GM12878 (cell line): ENCODE results near the gene ZNF366. TPM values are rescaled to one million over a fixed set of nuclear protein-coding genes. Genes with fewer than 3 reads are reported as not detected.

ENCODE experiments used
- ASH2L ChIP-seq: fragments of 300-600, 200-600 bp; sonication (generic); IDR thresholded peaks from 2 replicates; pipeline ENCODE4 v1.6.1; 2017; ENCODE audit warnings: low read depth, mild to moderate bottlenecking, borderline replicate concordance
- ATF7 ChIP-seq: fragments of 450-650 bp; IDR thresholded peaks from 2 replicates; pipeline ENCODE4 v1.6.1; 2016; ENCODE audit warnings: low read depth, mild to moderate bottlenecking
- BCL11A ChIP-seq: IDR thresholded peaks from 2 replicates; pipeline ENCODE4 v1.6.1; 2011; ENCODE audit warnings: low read depth, low read length
- BMI1 ChIP-seq: fragments of 450-650 bp; IDR thresholded peaks from 2 replicates; pipeline ENCODE4 v1.6.1; 2016; ENCODE audit warnings: mild to moderate bottlenecking, moderate library complexity, borderline replicate concordance
- BRCA1 ChIP-seq: IDR thresholded peaks from 2 replicates; pipeline ENCODE4 v1.6.1; 2011; ENCODE audit warnings: low read depth, low read length, improper control_type of control experiment
- CHD1 ChIP-seq: IDR thresholded peaks from 2 replicates; pipeline ENCODE4 v1.6.1; 2012; ENCODE audit warnings: low read depth, low read length, improper control_type of control experiment
- DPF2 ChIP-seq: fragments of 450-650 bp; IDR thresholded peaks from 2 replicates; pipeline ENCODE4 v1.6.1; 2017; ENCODE audit warnings: mild to moderate bottlenecking
- ETV6 ChIP-seq, 2 experiments: fragments of 450-650 bp in 1 of 2; IDR thresholded peaks in 1 of 2; conservative IDR thresholded peaks in 1 of 2; 2 replicates each; pipeline ENCODE4 v1.6.1; 2014; ENCODE audit warnings: antibody characterized with exemption in 1 of 2, borderline replicate concordance in 1 of 2, low read depth in 1 of 2, mild to moderate bottlenecking in 1 of 2, moderate library complexity in 1 of 2
- FOS ChIP-seq: IDR thresholded peaks from 3 replicates; pipeline ENCODE4 v1.6.1; 2011; ENCODE audit warnings: borderline replicate concordance; ENCODE audit not compliant: insufficient read length; ENCODE audit errors: extremely low read depth
- GATAD2B ChIP-seq: fragments of 450-650 bp; conservative IDR thresholded peaks from 2 replicates; pipeline ENCODE4 v1.6.1; 2017; ENCODE audit warnings: low read depth, mild to moderate bottlenecking, moderate library complexity
- IRF4 ChIP-seq: IDR thresholded peaks from 2 replicates; pipeline ENCODE4 v1.6.1; 2011; ENCODE audit warnings: low read depth, low read length
- MEF2B ChIP-seq: fragments of 450-650 bp; IDR thresholded peaks from 2 replicates; pipeline ENCODE4 v1.6.1; 2018; ENCODE audit warnings: mild to moderate bottlenecking, moderate library complexity; ENCODE audit not compliant: partially characterized antibody, poor library complexity, severe bottlenecking
- MTA2 ChIP-seq: fragments of 450-650 bp; IDR thresholded peaks from 2 replicates; pipeline ENCODE4 v1.6.1; 2016; ENCODE audit warnings: low read depth, mild to moderate bottlenecking, moderate library complexity
- POU2F2 ChIP-seq: IDR thresholded peaks from 3 replicates; pipeline ENCODE4 v1.6.1; 2011; ENCODE audit warnings: low read depth, mild to moderate bottlenecking, low read length, borderline replicate concordance
- SMARCA5 ChIP-seq: fragments of 450-650 bp; IDR thresholded peaks from 2 replicates; pipeline ENCODE4 v1.6.1; 2017; ENCODE audit warnings: mild to moderate bottlenecking
- SP1 ChIP-seq: IDR thresholded peaks from one replicate; pipeline ENCODE4 v1.6.1; 2011; ENCODE audit warnings: low read depth, low read length
- TCF12 ChIP-seq: IDR thresholded peaks from 2 replicates; pipeline ENCODE4 v1.6.1; 2011; ENCODE audit warnings: low read depth, mild to moderate bottlenecking, low read length
- ZSCAN29 ChIP-seq: fragments of 450-650 bp; IDR thresholded peaks from 2 replicates; pipeline ENCODE4 v1.6.1; 2017; ENCODE audit warnings: mild to moderate bottlenecking, moderate library complexity
- ZZZ3 ChIP-seq: IDR thresholded peaks from 2 replicates; pipeline ENCODE4 v1.6.1; 2011; ENCODE audit warnings: low read depth; ENCODE audit not compliant: control insufficient read depth, insufficient read length
- polyA plus RNA-seq, 11 experiments: library from polyadenylated mRNA; depleted of rRNA in 4 of 11; unstranded in 6 of 11; stranded (reverse) in 5 of 11; fragments of >200 nt; fragmentation: Nextera tagmentation in 4 of 11; fragmentation: Illumina TruSeq in 1 of 11; extraction: Ambion mirVana in 4 of 11; extraction: Trizol in 1 of 11; gene quantifications; 1 replicate in 1 of 11; 2 replicates in 10 of 11; pipeline versions ENCODE4 v1.2.1 to v1.2.3, GENCODE V29; 2011 to 2016; ENCODE audit warnings: inconsistent platforms in 2 of 11, missing spikeins in 2 of 11, low read depth in 1 of 11
- total RNA-seq, 4 experiments: library from RNA; depleted of rRNA in 3 of 4; stranded (reverse); fragments of >200 nt in 3 of 4; fragmentation: Illumina TruSeq in 1 of 4; extraction: Trizol in 1 of 4; gene quantifications; 2 replicates each; pipeline versions ENCODE4 v1.2.1 to v1.2.3, GENCODE V29; 2013 to 2021
- TF ChIP-seq, protein P1 (sequence below): fragments of 450-650 bp; formaldehyde crosslinking; IDR thresholded peaks from 2 replicates; pipeline ENCODE4 v1.4.0; 2022; ENCODE audit warnings: mild to moderate bottlenecking, moderate library complexity
- TF ChIP-seq, protein P2 (sequence below): fragments of 450-650 bp; IDR thresholded peaks from 2 replicates; pipeline ENCODE4 v1.6.1; 2017; ENCODE audit warnings: borderline replicate concordance
- TF ChIP-seq, protein P3 (sequence below): fragments of 150-350 bp; IDR thresholded peaks from 2 replicates; pipeline ENCODE4 v1.6.1; 2016; ENCODE audit warnings: low read depth, low read length
- TF ChIP-seq, protein P4 (sequence below): IDR thresholded peaks from 2 replicates; pipeline ENCODE4 v1.6.1; 2012; ENCODE audit warnings: low read length, inconsistent platforms

Gene ZNF366
- total and polyA plus RNA-seq, 10 of the 15 experiments (the other 5 are each of a cell fraction or from before 2014, with no cell fraction given), result 0.01 to 0.18 (median 0.04) TPM; not detected in 6

DNA sequence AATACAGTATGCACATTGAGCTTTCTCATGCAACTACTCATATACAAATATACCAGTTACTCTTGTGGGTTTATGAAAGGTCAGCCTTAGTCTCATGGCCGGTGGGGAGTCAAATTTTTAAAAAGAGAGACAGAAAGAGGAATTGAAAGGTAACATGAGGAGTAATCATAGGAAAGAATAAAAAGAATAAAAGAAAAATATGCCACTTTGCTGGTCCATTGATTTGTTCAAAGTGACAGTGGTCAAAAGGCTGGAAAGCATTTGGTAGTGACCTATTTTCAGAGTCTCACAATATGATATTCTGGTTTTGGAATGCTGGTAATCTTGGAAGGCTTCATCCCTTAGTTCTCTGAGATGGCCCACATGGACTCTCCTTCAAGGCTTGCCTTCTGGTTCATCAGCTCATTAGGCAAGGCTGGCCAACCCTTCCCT, 67.0 kb downstream of the ZNF366 start (continued):
- TF ChIP-seq, protein P1, sequence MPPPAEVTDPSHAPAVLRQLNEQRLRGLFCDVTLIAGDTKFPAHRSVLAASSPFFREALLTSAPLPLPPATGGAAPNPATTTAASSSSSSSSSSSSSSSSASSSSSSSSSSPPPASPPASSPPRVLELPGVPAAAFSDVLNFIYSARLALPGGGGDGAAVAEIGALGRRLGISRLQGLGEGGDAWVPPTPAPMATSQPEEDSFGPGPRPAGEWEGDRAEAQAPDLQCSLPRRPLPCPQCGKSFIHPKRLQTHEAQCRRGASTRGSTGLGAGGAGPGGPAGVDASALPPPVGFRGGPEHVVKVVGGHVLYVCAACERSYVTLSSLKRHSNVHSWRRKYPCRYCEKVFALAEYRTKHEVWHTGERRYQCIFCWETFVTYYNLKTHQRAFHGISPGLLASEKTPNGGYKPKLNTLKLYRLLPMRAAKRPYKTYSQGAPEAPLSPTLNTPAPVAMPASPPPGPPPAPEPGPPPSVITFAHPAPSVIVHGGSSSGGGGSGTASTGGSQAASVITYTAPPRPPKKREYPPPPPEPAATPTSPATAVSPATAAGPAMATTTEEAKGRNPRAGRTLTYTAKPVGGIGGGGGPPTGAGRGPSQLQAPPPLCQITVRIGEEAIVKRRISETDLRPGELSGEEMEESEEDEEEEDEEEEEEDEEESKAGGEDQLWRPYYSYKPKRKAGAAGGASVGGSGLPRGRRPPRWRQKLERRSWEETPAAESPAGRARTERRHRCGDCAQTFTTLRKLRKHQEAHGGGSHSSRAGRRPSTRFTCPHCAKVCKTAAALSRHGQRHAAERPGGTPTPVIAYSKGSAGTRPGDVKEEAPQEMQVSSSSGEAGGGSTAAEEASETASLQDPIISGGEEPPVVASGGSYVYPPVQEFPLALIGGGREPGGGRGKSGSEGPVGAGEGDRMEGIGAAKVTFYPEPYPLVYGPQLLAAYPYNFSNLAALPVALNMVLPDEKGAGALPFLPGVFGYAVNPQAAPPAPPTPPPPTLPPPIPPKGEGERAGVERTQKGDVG (CRISPR knock-in tag), result no peak
- TF ChIP-seq, protein P2, sequence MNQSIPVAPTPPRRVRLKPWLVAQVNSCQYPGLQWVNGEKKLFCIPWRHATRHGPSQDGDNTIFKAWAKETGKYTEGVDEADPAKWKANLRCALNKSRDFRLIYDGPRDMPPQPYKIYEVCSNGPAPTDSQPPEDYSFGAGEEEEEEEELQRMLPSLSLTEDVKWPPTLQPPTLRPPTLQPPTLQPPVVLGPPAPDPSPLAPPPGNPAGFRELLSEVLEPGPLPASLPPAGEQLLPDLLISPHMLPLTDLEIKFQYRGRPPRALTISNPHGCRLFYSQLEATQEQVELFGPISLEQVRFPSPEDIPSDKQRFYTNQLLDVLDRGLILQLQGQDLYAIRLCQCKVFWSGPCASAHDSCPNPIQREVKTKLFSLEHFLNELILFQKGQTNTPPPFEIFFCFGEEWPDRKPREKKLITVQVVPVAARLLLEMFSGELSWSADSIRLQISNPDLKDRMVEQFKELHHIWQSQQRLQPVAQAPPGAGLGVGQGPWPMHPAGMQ, result no peak
- TF ChIP-seq TCF12, result no peak
- TF ChIP-seq ASH2L, result no peak
- TF ChIP-seq BRCA1, result no peak
- TF ChIP-seq, protein P3, sequence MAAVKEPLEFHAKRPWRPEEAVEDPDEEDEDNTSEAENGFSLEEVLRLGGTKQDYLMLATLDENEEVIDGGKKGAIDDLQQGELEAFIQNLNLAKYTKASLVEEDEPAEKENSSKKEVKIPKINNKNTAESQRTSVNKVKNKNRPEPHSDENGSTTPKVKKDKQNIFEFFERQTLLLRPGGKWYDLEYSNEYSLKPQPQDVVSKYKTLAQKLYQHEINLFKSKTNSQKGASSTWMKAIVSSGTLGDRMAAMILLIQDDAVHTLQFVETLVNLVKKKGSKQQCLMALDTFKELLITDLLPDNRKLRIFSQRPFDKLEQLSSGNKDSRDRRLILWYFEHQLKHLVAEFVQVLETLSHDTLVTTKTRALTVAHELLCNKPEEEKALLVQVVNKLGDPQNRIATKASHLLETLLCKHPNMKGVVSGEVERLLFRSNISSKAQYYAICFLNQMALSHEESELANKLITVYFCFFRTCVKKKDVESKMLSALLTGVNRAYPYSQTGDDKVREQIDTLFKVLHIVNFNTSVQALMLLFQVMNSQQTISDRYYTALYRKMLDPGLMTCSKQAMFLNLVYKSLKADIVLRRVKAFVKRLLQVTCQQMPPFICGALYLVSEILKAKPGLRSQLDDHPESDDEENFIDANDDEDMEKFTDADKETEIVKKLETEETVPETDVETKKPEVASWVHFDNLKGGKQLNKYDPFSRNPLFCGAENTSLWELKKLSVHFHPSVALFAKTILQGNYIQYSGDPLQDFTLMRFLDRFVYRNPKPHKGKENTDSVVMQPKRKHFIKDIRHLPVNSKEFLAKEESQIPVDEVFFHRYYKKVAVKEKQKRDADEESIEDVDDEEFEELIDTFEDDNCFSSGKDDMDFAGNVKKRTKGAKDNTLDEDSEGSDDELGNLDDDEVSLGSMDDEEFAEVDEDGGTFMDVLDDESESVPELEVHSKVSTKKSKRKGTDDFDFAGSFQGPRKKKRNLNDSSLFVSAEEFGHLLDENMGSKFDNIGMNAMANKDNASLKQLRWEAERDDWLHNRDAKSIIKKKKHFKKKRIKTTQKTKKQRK, result no peak
- TF ChIP-seq ATF7, result peak; percentile 52; the same call in 1 of the 2 replicates
- 0 out of 2 replicates have a peak, but pooled peaks have one; percentile 29 for TF ChIP-seq SMARCA5
- no peak for TF ChIP-seq SP1
- no peak for TF ChIP-seq ZSCAN29
- no peak for TF ChIP-seq FOS
- TF ChIP-seq ETV6 (conservative IDR thresholded peaks at IDR 0.05 in 1 of 2, IDR thresholded peaks at IDR 0.05 in 1 of 2; ENCODE audit: borderline replicate concordance in 1 of 2, low read depth in 1 of 2), result no peak
- TF ChIP-seq, protein P4, sequence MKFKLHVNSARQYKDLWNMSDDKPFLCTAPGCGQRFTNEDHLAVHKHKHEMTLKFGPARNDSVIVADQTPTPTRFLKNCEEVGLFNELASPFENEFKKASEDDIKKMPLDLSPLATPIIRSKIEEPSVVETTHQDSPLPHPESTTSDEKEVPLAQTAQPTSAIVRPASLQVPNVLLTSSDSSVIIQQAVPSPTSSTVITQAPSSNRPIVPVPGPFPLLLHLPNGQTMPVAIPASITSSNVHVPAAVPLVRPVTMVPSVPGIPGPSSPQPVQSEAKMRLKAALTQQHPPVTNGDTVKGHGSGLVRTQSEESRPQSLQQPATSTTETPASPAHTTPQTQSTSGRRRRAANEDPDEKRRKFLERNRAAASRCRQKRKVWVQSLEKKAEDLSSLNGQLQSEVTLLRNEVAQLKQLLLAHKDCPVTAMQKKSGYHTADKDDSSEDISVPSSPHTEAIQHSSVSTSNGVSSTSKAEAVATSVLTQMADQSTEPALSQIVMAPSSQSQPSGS, result peak; percentile 57
- TF ChIP-seq POU2F2, result no peak
- peak; percentile 67 for TF ChIP-seq MTA2
- TF ChIP-seq CHD1, result no peak
- no peak for TF ChIP-seq MEF2B
- TF ChIP-seq GATAD2B, result no peak
- no peak for TF ChIP-seq ZZZ3
- TF ChIP-seq BMI1, result peak; percentile 29; the same call in 1 of the 2 replicates
- TF ChIP-seq DPF2, result peak; percentile 43; the same call in 1 of the 2 replicates
- 0 out of 2 replicates have a peak, but pooled peaks have one; percentile 43 for TF ChIP-seq BCL11A
- TF ChIP-seq IRF4, result peak; percentile 56; the same call in 1 of the 2 replicates
